GM04503 (cell line): ENCODE results near the gene CIP2A.
A peak's percentile ranks its signal among the peaks of the same experiment; 100 is the strongest.
"Not testable (repeated sequence)": the region's sequence is repeated elsewhere in the genome, so short reads cannot be mapped to it uniquely, and the experiment has no call there.

Experiments used
- DNase-seq: peaks from one replicate; pipeline ENCODE4 v3.0.0-alpha.2; 2012; ENCODE audit warnings: low read depth

The CIP2A gene

GRCh38 chr3:108589081-108589997, at the start of gene CIP2A, which contains the start of gene DZIP3:
TSS of gene CIP2A (minus strand) at chr3:108589438. CDS start at chr3:108589375, 63 bp downstream.
TSS of gene DZIP3 (plus strand) at chr3:108589722. CDS start at chr3:108605407, 15,685 bp downstream.
- peak; percentile 75 for DNase-seq

GRCh38 chr3:108629974-108630373, 40.7 kb upstream of the CIP2A start:
- no peak for DNase-seq

GRCh38 chr3:108623504-108623903, 34.3 kb upstream of the CIP2A start:
- no peak for DNase-seq

GRCh38 chr3:108620250-108620649, 31.0 kb upstream of the CIP2A start:
- DNase-seq: no peak

GRCh38 chr3:108616090-108616489, 26.9 kb upstream of the CIP2A start:
- DNase-seq: not testable (repeated sequence)

GRCh38 chr3:108610651-108611050, 21.4 kb upstream of the CIP2A start:
- DNase-seq: no peak

- DNase-seq: no peak
Measured at GRCh38 chr3:108608750-108609149, 19.5 kb upstream of the CIP2A start.

GRCh38 chr3:108605491-108605890, 16.3 kb upstream of the CIP2A start:
- DNase-seq: no peak

- no peak for DNase-seq
Measured at GRCh38 chr3:108605028-108605427, 15.8 kb upstream of the CIP2A start.

- DNase-seq: no peak
Measured at GRCh38 chr3:108603691-108604090, 14.5 kb upstream of the CIP2A start.

- no peak for DNase-seq
Measured at GRCh38 chr3:108602935-108603294, 13.7 kb upstream of the CIP2A start.

GRCh38 chr3:108602249-108602934, 13.2 kb upstream of the CIP2A start:
- DNase-seq: no peak

- DNase-seq: no peak
Measured at GRCh38 chr3:108599677-108600409, 10.6 kb upstream of the CIP2A start.

GRCh38 chr3:108598375-108598774, 9.1 kb upstream of the CIP2A start:
- DNase-seq: no peak

GRCh38 chr3:108595321-108595720, 6.1 kb upstream of the CIP2A start:
- no peak for DNase-seq

- no peak for DNase-seq
Measured at GRCh38 chr3:108590460-108590859, 1.2 kb upstream of the CIP2A start.

GRCh38 chr3:108589998-108590323, 723 bp upstream of the CIP2A start:
- no peak for DNase-seq

- DNase-seq: no peak
Measured at GRCh38 chr3:108588601-108589000, 637 bp downstream of the CIP2A start.

- DNase-seq: no peak
Measured at GRCh38 chr3:108578064-108578463, 11.2 kb downstream of the CIP2A start.

- DNase-seq: no peak
Measured at GRCh38 chr3:108569336-108569735, 19.9 kb downstream of the CIP2A start.

- no peak for DNase-seq
Measured at GRCh38 chr3:108566599-108566998, 22.6 kb downstream of the CIP2A start.

- no peak for DNase-seq
Measured at GRCh38 chr3:108565506-108565905, 23.7 kb downstream of the CIP2A start.

- DNase-seq: no peak
Measured at GRCh38 chr3:108564564-108564963, 24.7 kb downstream of the CIP2A start.
